Measurements from ENCODE around the gene PTPRM. TPM values are rescaled to one million over a fixed set of nuclear protein-coding genes. Genes with fewer than 3 reads are reported as not detected.

Gene PTPRM
- total RNA-seq, 1 experiment from 2014 or later: 1.6 TPM

GRCh38 chr18:8051453-8051852 lies 484.3 kb downstream of the PTPRM start:
- CTCF ChIA-PET: no interaction called here

GRCh38 chr18:8052237-8052701 lies 485.2 kb downstream of the PTPRM start:
- POLR2A ChIA-PET: no interaction called here
- H3K27ac ChIP-seq (ENCODE audit: low read length): no peak overlapping the region
- no peaks in the 10 kb centered on the region for H3K9me3 ChIP-seq (ENCODE audit: control insufficient read depth, insufficient read depth, low read depth, low read length)
- H3K4me3 ChIP-seq (ENCODE audit: low read depth in 2 of 2, low read length in 2 of 2): no peak overlapping the region
- no peaks in the 10 kb centered on the region for H3K27me3 ChIP-seq (ENCODE audit: control insufficient read depth, insufficient read depth, low read length)
- CTCF ChIA-PET: no interaction called here
- intact Hi-C loops (cut with micrococcal nuclease; ENCODE audit: unreplicated experiment) (no loop called here), in situ Hi-C loops (cut with HindIII; ENCODE audit: low pct_unique_long_range_greater_than_20kb, low sequenced_read_pairs) (no loop called here)
- DNase-seq (ENCODE audit: low read depth, low spot score) (no peak), ATAC-seq (no peak)
- no peaks in the 10 kb centered on the region for H3K36me3 ChIP-seq (ENCODE audit: control insufficient read depth, insufficient read depth, low read length)
- no peaks in the 10 kb centered on the region for H3K4me1 ChIP-seq (ENCODE audit: control insufficient read depth, insufficient read depth, low read length)
- TF ChIP-seq TCF7L2 (IDR thresholded peaks at IDR 0.05; ENCODE audit: low read depth, low read length): no peak
- TF ChIP-seq SIN3A (IDR thresholded peaks at IDR 0.05; ENCODE audit: borderline replicate concordance, insufficient read depth, low read depth, low read length): no peak
- no peak for TF ChIP-seq CTCF (IDR thresholded peaks at IDR 0.05)
- no peak for TF ChIP-seq REST (IDR thresholded peaks at IDR 0.05; ENCODE audit: insufficient read depth in 1 of 2, low read depth in 2 of 2, low read length in 1 of 2)
- TF ChIP-seq POLR2AphosphoS5 (IDR thresholded peaks at IDR 0.05; ENCODE audit: low read depth, low read length): no peak
- no TSS peak for BruUV-seq (replicated peaks)

More at GRCh38 chr18:8051453-8051852, 484.3 kb downstream of the PTPRM start:
- POLR2A ChIA-PET: no interaction called here
- BruUV-seq (replicated peaks): no TSS peak
- ATAC-seq (no peak), DNase-seq (ENCODE audit: low read depth, low spot score) (no peak)
- Histone ChIP-seq H3K4me1 (ENCODE audit: control insufficient read depth, insufficient read depth, low read length) (no peaks in the 10 kb centered on the region), H3K27ac (ENCODE audit: low read length) (no peak overlapping the region), H3K27me3 (ENCODE audit: control insufficient read depth, insufficient read depth, low read length) (no peaks in the 10 kb centered on the region), H3K4me3 (ENCODE audit: low read depth in 2 of 2, low read length in 2 of 2) (no peak overlapping the region), H3K36me3 (ENCODE audit: control insufficient read depth, insufficient read depth, low read length) (no peaks in the 10 kb centered on the region), H3K9me3 (ENCODE audit: control insufficient read depth, insufficient read depth, low read depth, low read length) (no peaks in the 10 kb centered on the region)
- intact Hi-C loops (cut with micrococcal nuclease; ENCODE audit: unreplicated experiment): no loop called here
- in situ Hi-C loops (cut with HindIII; ENCODE audit: low pct_unique_long_range_greater_than_20kb, low sequenced_read_pairs): no loop called here
- TF ChIP-seq SIN3A (IDR thresholded peaks at IDR 0.05; ENCODE audit: borderline replicate concordance, insufficient read depth, low read depth, low read length) (no peak), POLR2AphosphoS5 (IDR thresholded peaks at IDR 0.05; ENCODE audit: low read depth, low read length) (no peak), CTCF (IDR thresholded peaks at IDR 0.05) (no peak), TCF7L2 (IDR thresholded peaks at IDR 0.05; ENCODE audit: low read depth, low read length) (no peak), REST (IDR thresholded peaks at IDR 0.05; ENCODE audit: insufficient read depth in 1 of 2, low read depth in 2 of 2, low read length in 1 of 2) (no peak)

Data from Panc1 (cell line).